ENCODE measurements around the gene S100A2.
A peak's percentile ranks its signal among the peaks of the same experiment; 100 is the strongest.
"Not testable (repeated sequence)": the region's sequence is repeated elsewhere in the genome, so short reads cannot be mapped to it uniquely, and the experiment has no call there.

S100A2 gene

DNA sequence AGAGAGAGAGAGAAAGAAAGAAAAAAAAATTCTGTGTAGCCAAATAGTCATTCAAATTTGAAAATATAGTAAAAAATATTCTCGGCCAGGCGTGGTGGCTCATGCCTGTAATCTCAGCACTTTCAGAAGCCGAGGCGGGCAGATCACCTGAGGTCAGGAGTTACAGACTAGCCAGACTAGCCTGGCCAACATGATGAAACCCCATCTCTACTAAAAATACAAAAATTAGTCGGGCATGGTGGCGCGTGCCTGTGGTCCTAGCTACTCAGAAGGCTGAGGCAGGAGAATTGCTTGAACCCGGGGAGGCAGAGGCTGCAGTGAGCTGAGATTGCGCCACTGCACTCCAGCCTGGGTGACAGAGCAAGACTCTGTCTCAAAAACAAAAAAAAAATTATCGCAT lies 22.4 kb upstream of the S100A2 start:
- DNase-seq, result not testable (repeated sequence)

DNA sequence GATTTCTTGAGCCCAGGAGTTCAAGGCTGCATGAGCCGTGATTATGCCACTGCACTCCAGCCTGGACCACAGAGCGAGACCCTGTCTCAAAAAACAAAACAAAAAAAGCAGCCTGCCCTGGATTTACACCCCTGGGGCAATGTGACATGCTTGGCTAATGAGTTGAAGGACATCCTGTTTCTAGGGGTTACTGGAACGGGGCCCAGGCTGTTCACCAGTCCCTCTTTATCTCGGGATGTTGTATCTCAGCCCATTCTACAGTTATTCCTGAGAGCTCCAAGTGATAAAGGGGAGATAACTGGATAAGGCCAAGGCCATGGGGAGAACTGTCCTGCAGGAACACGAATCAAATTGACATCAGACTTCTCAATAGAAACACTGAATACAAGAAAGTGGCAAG lies 21.7 kb upstream of the S100A2 start:
- DNase-seq, result no peak

- DNase-seq, result no peak
Measured at GRCh38 chr1:153586347-153586746, 20.7 kb upstream of the S100A2 start.

DNA sequence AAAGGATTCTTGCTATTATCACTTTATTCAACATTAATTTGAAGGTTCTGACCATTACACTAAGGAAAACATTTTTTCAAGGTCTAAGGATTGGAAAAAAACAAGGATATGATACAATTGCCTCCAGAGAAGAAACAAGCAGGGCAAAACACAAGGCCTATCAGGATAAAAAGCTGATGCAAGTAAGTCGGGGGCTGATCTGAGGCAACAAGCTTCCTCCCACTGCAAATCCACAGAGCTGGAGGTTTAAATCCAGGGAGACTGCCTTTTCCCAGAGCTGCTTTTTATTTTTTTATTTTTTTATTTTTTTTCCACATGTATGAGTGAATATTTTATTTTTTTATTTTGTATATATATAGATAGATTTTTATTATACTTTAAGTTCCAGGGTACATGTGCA lies 19.4 kb upstream of the S100A2 start:
- no peak for DNase-seq

GRCh38 chr1:153583976-153584375 lies 18.3 kb upstream of the S100A2 start:
- no peak for DNase-seq

DNA sequence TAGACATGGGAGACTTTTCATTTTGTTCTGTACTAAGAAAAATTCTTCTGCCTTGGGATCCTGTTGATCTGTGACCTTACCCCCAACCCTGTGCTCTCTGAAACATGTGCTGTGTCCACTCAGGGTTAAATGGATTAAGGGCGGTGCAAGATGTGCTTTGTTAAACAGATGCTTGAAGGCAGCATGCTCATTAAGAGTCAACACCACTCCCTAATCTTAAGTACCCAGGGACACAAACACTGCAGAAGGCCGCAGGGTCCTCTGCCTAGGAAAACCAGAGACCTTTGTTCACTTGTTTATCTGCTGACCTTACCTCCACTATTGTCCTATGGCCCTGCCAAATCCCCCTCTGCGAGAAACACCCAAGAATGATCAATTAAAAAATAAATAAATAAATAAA lies 17.9 kb upstream of the S100A2 start:
- not testable (repeated sequence) for DNase-seq

DNA sequence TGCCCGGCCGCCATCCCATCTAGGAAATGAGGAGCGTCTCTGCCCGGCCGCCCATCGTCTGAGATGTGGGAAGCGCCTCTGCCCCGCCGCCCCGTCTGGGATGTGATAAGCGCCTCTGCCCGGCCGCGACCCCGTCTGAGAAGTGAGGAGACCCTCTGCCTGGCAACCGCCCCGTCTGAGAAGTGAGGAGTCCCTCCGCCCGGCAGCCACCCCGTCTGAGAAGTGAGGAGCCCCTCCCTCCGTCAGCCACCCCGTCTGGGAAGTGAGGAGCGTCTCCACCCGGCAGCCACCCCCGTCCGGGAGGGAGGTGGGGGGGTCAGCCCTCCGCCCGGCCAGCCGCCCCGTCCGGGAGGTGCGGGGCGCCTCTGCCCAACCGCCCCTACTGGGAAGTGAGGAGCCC lies 17.2 kb upstream of the S100A2 start:
- not testable (repeated sequence) for DNase-seq

DNA sequence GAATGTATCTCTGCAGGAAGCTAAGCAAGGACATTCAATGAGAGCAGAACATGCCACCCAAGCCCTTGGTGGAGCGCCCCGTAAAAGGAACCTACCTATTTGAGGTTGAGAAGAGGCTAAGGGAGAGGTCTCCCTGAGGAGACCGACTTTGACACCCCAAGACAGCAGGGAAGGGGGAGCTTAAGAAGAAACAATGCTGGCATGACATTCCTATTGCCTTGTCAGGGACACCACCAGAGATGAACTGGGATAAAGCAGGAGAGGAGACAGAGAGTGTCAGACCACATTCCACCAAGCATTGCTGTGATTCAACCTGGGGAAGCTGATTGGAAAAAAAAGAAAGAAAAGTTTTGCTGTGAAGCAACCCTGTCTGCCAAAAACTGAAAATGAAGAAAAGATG lies 13.3 kb upstream of the S100A2 start:
- no peak for DNase-seq

GRCh38 chr1:153578490-153578889 lies 12.8 kb upstream of the S100A2 start:
- DNase-seq, result no peak

DNA sequence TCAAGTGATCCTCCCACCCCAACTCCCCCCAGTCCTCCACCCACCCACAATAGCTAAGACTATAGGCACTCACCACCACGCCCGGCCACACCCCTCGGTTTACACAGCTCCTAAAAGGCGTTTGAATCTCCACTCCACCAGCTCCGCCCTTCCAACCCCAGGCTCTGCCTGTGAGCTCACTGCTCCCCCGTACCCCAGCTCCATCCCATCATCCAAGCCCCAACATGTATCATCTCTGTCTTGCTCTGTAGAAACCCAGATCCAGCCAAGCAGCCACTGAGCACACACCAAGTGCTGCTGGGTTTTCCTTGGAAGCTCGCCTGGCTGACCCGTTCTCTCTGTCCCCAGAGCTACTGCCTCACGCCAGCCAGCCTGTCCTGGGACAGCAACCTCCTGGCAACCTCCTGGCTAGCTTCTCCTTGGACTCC lies 12.0 kb upstream of the S100A2 start:
- no peak for DNase-seq

- DNase-seq, result no peak
Measured at GRCh38 chr1:153577138-153577537, 11.5 kb upstream of the S100A2 start.

GRCh38 chr1:153575497-153575896 lies 9.9 kb upstream of the S100A2 start:
- DNase-seq, result not testable (repeated sequence)

GRCh38 chr1:153575081-153575491 lies 9.4 kb upstream of the S100A2 start:
- DNase-seq, result not testable (repeated sequence)

DNA sequence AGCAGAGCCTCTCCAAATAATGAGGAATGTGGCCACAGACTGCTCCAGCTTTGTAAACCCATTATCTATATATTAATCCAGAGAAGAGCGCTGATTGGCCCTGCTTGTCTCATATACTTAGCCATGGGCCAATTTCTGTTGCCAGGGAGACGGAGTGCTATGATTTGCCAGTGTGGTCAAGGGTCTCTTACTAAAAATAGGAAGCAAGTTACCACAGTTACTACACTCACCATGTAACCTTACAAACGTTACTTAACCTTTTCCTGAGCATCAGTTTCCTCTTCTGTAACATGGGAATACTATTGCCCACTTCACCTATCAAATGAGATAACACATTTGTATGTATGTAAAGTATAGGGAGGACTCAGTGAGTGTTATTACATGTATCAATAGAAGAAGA lies 7.7 kb upstream of the S100A2 start:
- no peak for DNase-seq

DNA sequence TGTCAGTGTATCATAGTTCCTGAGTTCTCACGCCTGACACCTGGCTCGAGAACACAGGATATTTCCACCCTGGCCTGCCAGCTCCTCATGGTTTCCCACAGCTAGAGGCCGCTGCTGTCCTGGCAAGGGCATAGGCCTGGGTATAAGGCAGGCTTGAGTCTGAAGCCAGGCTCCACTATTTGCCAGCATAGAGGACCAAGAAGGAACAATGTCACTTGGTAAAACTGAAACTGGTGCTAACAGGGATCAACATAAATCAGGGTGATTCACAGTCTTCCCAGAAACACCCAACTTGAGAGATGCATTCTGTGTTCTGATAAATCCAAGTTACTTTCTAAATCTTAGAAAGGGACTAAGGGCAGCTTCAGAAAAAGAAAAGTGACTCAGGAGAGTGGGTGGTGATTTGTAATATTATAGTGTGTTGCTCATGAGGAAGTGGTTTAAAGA lies 6.9 kb upstream of the S100A2 start:
- DNase-seq, result peak; percentile 88

- no peak for DNase-seq
Measured at GRCh38 chr1:153571706-153572105, 6.1 kb upstream of the S100A2 start.

DNA sequence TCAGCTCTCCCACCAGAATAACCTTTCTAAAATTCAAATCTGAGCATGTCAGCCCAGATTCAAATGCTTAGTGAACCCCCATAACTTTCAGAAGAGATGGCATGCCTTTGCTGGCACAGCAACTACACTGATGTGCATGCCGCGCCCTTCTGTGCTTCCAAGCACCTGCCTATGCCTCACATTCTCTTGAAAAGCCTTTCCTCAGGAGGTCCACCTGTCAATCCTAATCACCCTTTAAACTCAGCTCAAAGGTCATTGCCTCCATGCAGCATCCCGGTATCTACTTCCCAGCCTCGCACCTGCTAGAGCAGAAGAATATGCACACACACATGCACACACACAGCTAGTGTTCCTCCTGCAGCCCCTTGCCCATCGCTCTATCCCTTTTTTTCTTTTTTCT lies 5.2 kb upstream of the S100A2 start:
- DNase-seq, result no peak

GRCh38 chr1:153569465-153569864 lies 3.8 kb upstream of the S100A2 start:
- no peak for DNase-seq

GRCh38 chr1:153568367-153569099 lies 2.9 kb upstream of the S100A2 start:
- peak; percentile 95 for DNase-seq

GRCh38 chr1:153567621-153568366 lies 2.1 kb upstream of the S100A2 start:
- DNase-seq, result peak; percentile 36

DNA sequence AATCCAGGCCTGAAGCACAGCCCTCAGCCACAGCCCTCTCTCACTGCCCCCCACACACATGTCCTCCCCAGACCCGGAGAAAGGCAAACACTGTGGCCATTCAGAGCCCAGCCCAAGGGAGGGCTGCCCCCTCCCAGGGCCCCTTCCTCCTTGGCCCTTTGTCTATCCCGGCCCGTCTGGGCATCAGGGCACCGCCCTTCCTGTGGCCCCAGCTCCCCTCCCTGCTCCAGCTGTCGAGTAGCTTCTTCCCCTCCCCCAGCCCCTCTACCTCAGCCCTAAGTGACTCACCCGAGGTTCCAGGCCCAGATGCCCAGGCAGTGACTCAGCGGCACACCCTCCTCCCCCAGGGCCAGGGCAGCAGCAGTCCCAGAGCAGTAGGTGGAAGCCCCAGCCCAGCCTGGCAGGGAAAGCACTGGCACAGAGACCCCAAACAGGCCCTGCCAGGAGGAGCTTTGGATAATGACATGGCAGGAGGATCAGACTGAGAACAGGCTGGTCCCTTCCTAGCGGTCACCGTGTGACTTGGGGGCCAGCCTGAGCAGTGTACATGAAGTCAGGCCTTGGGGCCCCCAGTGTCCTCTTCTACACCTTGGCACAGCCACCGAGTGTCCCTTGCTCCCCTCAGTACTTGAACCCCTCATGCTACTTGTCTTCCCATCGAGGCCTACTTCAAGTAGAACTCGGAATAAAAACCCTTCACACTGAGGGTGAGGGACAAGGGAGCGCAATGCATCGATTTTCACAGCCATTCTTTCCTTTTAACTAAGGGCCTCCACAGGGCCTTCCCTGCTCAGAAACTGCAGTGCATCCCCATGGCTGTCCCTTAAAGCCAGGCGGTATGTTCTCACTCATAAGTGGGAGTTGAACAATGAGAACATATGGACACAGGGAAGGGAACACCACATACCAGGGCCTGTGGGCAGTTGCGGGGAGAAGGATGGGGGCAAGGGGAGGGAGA lies 1.0 kb upstream of the S100A2 start:
- DNase-seq, result peak; percentile 96

- no peak for DNase-seq
Measured at GRCh38 chr1:153563991-153564390, 1.7 kb downstream of the S100A2 start.

GRCh38 chr1:153563483-153563901 lies 2.2 kb downstream of the S100A2 start:
- DNase-seq, result no peak

All from DMS153 (cell line).